ENCODE measurements around the gene GPR153.
A peak's percentile ranks its signal among the peaks of the same experiment; 100 is the strongest.

GPR153 gene

GRCh38 chr1:6268415-6268814 is 7.5 kb upstream of the GPR153 start:
- DNase-seq, result no peak

GRCh38 chr1:6267686-6268322 is 6.9 kb upstream of the GPR153 start:
- DNase-seq, result no peak

- DNase-seq, result no peak
These were observed 5.7 kb upstream of the GPR153 start for GRCh38 chr1:6266641-6267040.

GRCh38 chr1:6265151-6265550 is 4.3 kb upstream of the GPR153 start:
- DNase-seq, result peak; percentile 58

GRCh38 chr1:6263716-6264115 is 2.8 kb upstream of the GPR153 start:
- DNase-seq, result no peak

GRCh38 chr1:6262555-6263420 is 1.9 kb upstream of the GPR153 start:
- no peak for DNase-seq

GRCh38 chr1:6261615-6261995 is 707 bp upstream of the GPR153 start:
- DNase-seq, result no peak

- no peak for DNase-seq
These were observed 414 bp downstream of the GPR153 start for GRCh38 chr1:6260433-6260934.

GRCh38 chr1:6259491-6260362 is 1.2 kb downstream of the GPR153 start:
- no peak for DNase-seq

- DNase-seq, result no peak
These were observed 2.2 kb downstream of the GPR153 start for GRCh38 chr1:6258675-6259074.

- DNase-seq, result no peak
These were observed 3.3 kb downstream of the GPR153 start for GRCh38 chr1:6257541-6258069.

- no peak for DNase-seq
These were observed 4.3 kb downstream of the GPR153 start for GRCh38 chr1:6256645-6257044.

GRCh38 chr1:6254691-6255090 is 6.2 kb downstream of the GPR153 start:
- DNase-seq, result no peak

- DNase-seq, result no peak
These were observed 7.5 kb downstream of the GPR153 start for GRCh38 chr1:6253380-6253779.

GRCh38 chr1:6252374-6252710 is 8.6 kb downstream of the GPR153 start:
- no peak for DNase-seq

GRCh38 chr1:6251681-6252373 is 9.1 kb downstream of the GPR153 start:
- DNase-seq, result no peak

GRCh38 chr1:6251233-6251632 is 9.7 kb downstream of the GPR153 start:
- no peak for DNase-seq

- DNase-seq, result no peak
These were observed 10.9 kb downstream of the GPR153 start for GRCh38 chr1:6249739-6250689.

- DNase-seq, result no peak
These were observed 11.8 kb downstream of the GPR153 start for GRCh38 chr1:6248932-6249738.

GRCh38 chr1:6248161-6248776 is 12.6 kb downstream of the GPR153 start:
- DNase-seq, result no peak
